ENCODE results near the gene RAPGEFL1.
"Not testable (repeated sequence)": the region's sequence is repeated elsewhere in the genome, so short reads cannot be mapped to it uniquely, and the experiment has no call there.

RAPGEFL1 gene

GRCh38 chr17:40174514-40174913 lies 2.8 kb upstream of the RAPGEFL1 start:
- DNase-seq: no peak

- no peak for DNase-seq
Observed at GRCh38 chr17:40175928-40176753, 1.1 kb upstream of the RAPGEFL1 start.

- DNase-seq: no peak
Observed at GRCh38 chr17:40176754-40177110, 538 bp upstream of the RAPGEFL1 start.

- no peak for DNase-seq
Observed at GRCh38 chr17:40178021-40178601, 841 bp downstream of the RAPGEFL1 start.

- DNase-seq: no peak
Observed at GRCh38 chr17:40178660-40179059, 1.4 kb downstream of the RAPGEFL1 start.

- no peak for DNase-seq
Observed at GRCh38 chr17:40179923-40180659, 2.8 kb downstream of the RAPGEFL1 start.

GRCh38 chr17:40180694-40181093 lies 3.4 kb downstream of the RAPGEFL1 start:
- DNase-seq: no peak

- no peak for DNase-seq
Observed at GRCh38 chr17:40181205-40181604, 3.9 kb downstream of the RAPGEFL1 start.

- DNase-seq: no peak
Observed at GRCh38 chr17:40182606-40183005, 5.3 kb downstream of the RAPGEFL1 start.

- no peak for DNase-seq
Observed at GRCh38 chr17:40187238-40187637, 10.0 kb downstream of the RAPGEFL1 start.

- no peak for DNase-seq
Observed at GRCh38 chr17:40188694-40189093, 11.4 kb downstream of the RAPGEFL1 start.

- no peak for DNase-seq
Observed at GRCh38 chr17:40190197-40191021, 13.1 kb downstream of the RAPGEFL1 start.

GRCh38 chr17:40191237-40192208 lies 14.3 kb downstream of the RAPGEFL1 start:
- no peak for DNase-seq

GRCh38 chr17:40192961-40193360 lies 15.7 kb downstream of the RAPGEFL1 start:
- no peak for DNase-seq

- DNase-seq: no peak
Observed at GRCh38 chr17:40194821-40195220, 17.6 kb downstream of the RAPGEFL1 start.

- DNase-seq: no peak
Observed at GRCh38 chr17:40197550-40197949, 20.3 kb downstream of the RAPGEFL1 start.

GRCh38 chr17:40197965-40198456 lies 20.7 kb downstream of the RAPGEFL1 start:
- not testable (repeated sequence) for DNase-seq

- no peak for DNase-seq
Observed at GRCh38 chr17:40198576-40198975, 21.3 kb downstream of the RAPGEFL1 start.

GRCh38 chr17:40203131-40203530 lies 25.9 kb downstream of the RAPGEFL1 start:
- no peak for DNase-seq

GRCh38 chr17:40206193-40206592 lies 28.9 kb downstream of the RAPGEFL1 start:
- not testable (repeated sequence) for DNase-seq

GRCh38 chr17:40209404-40210093 lies 32.3 kb downstream of the RAPGEFL1 start:
- no peak for DNase-seq
